ENCODE results near the gene YTHDF1.

The YTHDF1 gene

DNA sequence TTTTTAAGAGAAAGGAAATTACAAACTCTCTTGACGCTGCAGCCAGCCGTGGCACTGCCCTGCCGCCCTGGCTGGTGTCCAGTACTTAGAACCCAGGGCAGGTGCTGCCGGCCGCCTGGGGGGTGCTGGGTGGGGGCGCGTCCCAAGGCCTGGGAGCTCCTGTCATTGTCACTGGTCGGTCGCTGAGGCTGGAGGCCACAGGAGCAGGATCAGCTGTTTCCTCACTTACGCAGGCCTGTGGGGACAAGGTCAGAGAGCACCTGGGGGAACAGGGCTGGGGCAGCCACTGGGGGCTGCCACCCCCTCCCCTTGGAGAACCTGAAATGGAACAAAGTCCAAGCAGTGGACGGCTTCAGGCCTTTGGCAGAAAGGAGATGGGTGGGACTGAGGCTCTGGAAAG, 25.3 kb upstream of the YTHDF1 start:
- TF ChIP-seq, protein P1, sequence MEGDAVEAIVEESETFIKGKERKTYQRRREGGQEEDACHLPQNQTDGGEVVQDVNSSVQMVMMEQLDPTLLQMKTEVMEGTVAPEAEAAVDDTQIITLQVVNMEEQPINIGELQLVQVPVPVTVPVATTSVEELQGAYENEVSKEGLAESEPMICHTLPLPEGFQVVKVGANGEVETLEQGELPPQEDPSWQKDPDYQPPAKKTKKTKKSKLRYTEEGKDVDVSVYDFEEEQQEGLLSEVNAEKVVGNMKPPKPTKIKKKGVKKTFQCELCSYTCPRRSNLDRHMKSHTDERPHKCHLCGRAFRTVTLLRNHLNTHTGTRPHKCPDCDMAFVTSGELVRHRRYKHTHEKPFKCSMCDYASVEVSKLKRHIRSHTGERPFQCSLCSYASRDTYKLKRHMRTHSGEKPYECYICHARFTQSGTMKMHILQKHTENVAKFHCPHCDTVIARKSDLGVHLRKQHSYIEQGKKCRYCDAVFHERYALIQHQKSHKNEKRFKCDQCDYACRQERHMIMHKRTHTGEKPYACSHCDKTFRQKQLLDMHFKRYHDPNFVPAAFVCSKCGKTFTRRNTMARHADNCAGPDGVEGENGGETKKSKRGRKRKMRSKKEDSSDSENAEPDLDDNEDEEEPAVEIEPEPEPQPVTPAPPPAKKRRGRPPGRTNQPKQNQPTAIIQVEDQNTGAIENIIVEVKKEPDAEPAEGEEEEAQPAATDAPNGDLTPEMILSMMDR (IDR thresholded peaks at IDR 0.05; ENCODE audit: low read depth, low read length) = no peak
- no peak overlapping the region for H3K4me3 ChIP-seq (ENCODE audit: low read depth, low read length)

DNA sequence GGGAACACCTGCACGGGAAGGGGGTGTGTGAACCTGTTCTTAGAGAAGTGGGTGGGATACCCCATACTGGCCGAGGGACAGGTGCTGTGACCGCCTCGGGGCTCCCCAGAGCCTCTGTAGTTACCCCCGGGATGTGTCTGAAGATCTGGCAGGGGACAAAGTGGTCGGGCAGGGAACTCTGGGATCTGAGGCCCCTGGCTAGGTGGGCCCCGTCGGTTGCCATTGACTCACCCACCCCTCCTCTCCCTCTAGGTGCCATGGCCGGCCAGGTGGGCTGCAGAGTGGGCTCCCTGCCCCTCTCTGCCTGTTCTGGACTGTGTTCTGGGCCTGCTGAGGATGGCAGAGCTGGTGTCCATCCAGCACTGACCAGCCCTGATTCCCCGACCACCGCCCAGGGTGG, 24.1 kb upstream of the YTHDF1 start:
- TF ChIP-seq, protein P1 (IDR thresholded peaks at IDR 0.05; ENCODE audit: low read depth, low read length) = no peak
- no peak overlapping the region for H3K4me3 ChIP-seq (ENCODE audit: low read depth, low read length)

DNA sequence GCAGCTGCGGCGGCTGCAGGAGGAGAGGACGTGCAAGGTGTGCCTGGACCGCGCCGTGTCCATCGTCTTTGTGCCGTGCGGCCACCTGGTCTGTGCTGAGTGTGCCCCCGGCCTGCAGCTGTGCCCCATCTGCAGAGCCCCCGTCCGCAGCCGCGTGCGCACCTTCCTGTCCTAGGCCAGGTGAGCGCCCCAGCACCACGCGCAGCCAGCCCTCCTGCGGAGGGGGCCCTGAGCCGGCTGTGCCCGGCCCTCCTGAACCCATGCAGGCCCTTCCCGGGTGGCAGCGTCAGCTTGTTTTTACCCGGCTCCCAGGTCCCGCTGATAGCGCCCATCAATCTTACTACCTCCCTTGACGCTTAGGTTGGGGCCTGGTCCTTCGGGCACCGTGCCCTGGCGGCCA, 23.5 kb upstream of the YTHDF1 start:
- H3K4me3 ChIP-seq (ENCODE audit: low read depth, low read length) = no peak overlapping the region
- TF ChIP-seq, protein P1 (IDR thresholded peaks at IDR 0.05; ENCODE audit: low read depth, low read length) = no peak

DNA sequence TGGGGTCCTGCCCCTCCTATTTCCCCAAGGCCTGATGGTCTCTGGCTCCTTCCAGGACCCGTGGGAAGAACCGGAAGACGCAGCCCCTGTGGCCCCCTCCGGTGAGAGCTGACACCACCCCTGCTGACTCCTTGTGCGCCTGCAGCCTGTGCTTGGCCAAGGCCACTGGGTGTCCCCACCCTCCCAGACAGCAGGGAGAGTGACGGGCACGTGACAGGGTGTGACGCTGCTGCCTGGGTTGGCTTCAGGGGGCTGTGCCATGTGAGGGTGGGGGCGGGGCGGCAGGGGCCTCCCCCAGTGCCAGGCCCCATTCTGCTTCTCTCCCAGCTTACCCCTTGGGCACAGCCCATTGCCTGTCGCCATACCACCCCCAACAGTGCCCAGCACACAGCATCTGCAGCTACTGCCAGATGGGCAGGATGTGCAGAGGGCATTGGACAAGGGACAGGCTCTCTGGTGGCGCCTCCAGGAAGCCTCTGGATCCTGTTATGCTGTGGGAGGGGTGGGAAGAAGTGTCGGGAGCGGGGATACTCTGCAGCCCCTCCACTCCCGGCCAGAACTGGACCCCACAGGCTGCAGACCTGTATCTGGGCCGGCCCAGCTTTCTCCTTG, 22.7 kb upstream of the YTHDF1 start:
- TF ChIP-seq, protein P1 (IDR thresholded peaks at IDR 0.05; ENCODE audit: low read depth, low read length) = no peak
- H3K4me3 ChIP-seq (ENCODE audit: low read depth, low read length) = no peak overlapping the region

DNA sequence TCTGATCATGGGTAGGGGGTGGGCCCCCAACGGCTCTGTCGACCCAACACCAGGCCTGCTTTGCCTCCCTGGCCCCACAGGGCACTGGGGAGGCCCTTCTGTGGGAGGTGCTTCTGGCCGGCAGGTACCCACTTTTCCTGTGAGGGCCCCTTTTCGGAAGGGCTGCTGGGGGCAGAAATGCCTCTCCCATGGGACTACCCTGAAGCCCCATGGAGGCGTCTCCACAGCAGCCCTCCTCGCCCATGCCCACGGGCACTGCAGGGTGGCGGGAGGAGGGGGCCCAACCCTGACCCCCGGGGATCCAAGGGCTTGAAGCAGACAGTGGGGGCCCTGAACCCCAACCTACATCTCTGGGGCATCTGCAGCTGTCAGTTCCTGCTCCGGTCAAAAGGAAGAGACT, 22.1 kb upstream of the YTHDF1 start:
- TF ChIP-seq, protein P1 (IDR thresholded peaks at IDR 0.05; ENCODE audit: low read depth, low read length) = no peak

DNA sequence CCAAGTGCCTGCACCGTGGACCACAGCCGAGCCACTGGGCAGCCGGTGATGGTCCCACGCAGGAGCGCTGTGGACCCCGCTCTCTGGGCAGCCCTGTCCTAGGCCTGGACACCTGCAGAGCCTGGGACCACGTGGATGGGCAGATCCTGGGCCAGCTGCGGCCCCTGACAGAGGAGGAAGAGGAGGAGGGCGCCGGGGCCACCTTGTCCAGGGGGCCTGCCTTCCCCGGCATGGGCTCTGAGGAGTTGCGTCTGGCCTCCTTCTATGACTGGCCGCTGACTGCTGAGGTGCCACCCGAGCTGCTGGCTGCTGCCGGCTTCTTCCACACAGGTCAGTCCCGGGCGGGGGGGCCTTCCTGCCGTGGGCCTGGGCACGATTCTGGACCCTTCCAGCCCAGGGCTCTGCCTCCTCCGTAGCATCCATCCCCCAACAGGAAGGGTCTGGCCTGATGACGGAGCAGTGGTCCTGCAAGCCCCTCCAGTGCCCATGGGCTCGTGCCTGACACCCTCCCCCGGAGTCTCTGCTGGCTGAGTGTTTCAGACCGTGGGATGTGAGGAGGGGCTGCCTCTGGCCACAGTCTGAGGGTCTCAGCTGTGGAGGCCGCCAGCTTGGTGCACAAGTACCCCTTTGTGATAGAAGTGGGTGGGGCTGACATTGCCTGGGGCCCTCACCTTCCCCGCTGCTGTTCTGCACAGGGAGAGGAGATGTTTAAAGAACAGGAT, 20.3 kb upstream of the YTHDF1 start:
- H3K4me3 ChIP-seq (ENCODE audit: low read depth, low read length) = no peak overlapping the region
- TF ChIP-seq, protein P1 (IDR thresholded peaks at IDR 0.05; ENCODE audit: low read depth, low read length) = no peak

More for the DNA sequence above, 22.1 kb upstream of the YTHDF1 start:
- no peak overlapping the region for H3K4me3 ChIP-seq (ENCODE audit: low read depth, low read length)

DNA sequence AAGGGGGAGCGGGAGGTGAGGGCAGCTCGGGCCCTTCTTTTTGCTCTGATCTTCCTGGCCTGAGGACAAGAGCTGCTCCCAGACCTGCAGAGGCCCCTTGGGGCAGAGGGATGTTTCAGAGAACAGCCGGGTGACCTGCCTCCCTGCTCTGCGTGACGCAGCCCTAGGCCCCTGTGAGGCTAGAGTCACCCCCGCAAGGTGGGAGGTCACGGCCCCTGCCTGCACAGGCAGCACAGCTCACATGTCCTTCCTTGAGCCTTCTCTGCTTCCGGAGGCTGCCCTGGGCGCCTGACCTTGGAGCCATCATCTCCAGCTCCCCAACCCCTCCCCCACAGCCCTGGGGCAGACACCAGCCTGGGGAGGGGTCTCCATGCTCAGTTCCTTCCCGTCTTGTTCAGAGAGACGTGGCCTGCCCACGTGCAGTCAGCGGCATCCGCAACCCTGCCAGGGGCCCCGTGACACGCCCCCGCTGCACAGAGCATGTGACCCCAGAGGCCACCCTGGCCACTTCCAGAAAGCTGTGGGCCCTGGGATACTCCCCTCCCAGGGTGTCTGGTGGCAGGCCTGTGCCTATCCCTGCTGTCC, 19.6 kb upstream of the YTHDF1 start, which contains the start of gene BIRC7:
Gene BIRC7 (plus strand): TSS at position 507 of the 585 bp plus-strand sequence. CDS start 192 bp downstream, outside the sequence.
- H3K4me3 ChIP-seq (ENCODE audit: low read depth, low read length) = no peak within 1 kb of the TSS
- TF ChIP-seq, protein P1 (IDR thresholded peaks at IDR 0.05; ENCODE audit: low read depth, low read length) = no peak
